HG03108 (cell line): ENCODE data around the gene AP3S2.
"Not testable (repeated sequence)": the region's sequence is repeated elsewhere in the genome, so short reads cannot be mapped to it uniquely, and the experiment has no call there.

Experiments used
- ATAC-seq: cut with Tn5 transposase; IDR thresholded peaks from one replicate; pipeline ENCODE4 v1.9.1; 2021; ENCODE audit warnings: moderate library complexity; ENCODE audit not compliant: unreplicated experiment

Gene AP3S2

DNA sequence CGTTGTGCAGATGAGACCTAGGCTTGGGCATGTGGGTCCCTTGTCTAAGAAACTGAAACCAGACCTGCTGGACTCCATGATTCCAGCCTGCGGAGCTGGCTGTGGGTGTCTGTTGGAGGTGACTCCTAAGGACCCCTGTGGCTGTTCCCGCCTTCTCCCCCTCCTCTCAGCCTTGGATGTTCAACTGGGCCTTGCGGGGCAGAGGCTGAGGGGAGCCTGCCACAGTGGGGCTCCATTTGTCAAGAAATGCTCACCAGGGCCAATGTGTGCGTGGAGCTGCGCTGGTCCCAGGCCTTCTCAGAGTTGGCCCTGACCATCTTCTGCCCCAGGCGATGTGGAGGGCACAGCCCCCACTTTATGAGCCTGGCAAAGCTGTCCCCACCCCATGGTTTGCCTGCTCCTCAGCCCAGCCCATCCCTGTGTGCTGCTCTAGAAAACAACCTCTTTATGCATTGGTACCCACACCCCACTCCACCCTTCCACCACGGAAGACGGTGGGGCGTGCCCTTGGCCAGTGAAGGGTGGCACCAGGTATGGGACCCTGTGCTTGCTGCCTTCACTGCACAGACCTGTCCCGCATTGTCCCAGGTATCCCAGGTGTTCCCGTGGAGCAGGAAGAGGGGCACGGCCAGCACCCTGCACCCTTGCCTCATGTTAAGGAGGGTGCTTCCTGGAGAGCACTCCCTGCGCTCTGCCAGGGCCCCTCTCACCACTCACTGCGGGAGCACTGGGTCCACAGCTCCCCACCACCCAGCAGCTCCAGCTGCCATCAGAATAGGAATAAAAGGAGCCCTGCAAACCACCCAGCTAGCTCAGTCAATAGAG lies 109.7 kb downstream of the AP3S2 start:
- ATAC-seq, result no peak

- no peak for ATAC-seq
These were observed 110.5 kb downstream of the AP3S2 start for GRCh38 chr15:89783111-89783860.

DNA sequence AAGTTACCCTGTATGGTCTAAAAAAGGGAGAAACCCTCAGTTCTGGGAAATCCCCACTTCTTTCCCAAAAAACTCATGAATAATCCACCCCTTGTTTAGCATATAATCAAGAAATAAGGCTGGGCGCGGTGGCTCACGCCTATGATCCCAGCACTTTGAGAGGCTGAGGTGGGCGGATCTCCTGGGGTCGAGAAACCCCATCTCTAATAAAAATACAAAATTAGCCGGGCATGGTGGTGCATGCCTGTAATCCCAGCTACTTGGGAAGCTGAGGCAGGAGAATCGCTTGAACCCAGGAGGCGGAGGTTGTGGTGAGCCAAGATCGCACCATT lies 111.2 kb downstream of the AP3S2 start:
- ATAC-seq, result not testable (repeated sequence)

DNA sequence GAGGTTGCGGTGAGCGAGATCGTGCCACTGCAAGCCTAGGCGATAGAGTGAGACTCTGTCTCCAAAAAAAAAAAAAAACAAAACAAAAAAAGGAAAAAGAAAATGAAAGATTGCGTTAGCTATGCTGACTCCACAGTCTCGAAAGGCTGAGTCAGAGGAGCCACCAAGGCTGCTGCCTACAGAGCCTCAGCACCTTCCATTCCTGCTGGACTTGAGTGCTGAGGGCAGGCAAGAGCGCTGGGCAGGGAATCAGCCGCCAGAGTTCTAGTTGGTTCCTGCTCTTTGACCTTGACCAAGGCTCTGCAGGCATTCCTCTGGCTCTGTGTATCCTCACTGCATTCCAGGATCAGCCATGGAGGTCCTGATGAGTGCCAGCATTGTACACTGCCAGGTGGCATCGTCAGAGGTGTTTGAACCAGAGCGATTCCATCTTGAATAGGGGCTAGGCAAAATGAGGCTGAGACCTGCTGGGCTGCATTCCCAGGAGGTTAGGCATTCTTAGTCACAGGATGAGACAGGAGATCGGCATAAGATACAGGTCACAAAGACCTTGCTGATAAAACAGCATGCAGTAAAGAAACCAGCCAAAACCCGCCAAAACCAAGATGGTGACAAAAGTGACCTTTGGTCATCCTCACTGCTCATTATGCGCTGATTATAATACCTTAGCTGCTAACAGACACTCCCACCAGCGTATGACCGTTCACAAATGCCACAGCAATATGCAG lies 111.7 kb downstream of the AP3S2 start:
- no peak for ATAC-seq

DNA sequence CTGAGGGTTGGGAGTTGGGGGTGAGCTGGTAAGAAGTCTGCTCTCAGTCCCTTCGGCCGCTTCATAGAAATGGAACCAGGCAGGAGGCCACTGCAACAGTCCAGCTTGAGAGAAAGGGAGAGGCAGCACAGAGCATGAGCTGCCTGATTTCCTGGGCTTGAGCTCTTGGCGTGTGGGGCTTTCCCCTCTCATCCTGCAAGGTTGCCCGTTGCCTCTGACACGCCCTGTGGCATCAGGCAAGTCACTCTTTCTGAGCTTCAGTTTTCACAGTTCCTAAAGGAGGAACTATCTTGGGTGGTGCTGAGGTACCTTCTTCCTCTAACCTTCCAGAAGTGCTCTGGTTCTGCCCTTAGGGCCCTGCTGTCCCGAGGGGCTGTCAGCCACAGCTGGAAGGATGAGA lies 112.7 kb downstream of the AP3S2 start:
- ATAC-seq, result peak; percentile 49

- no peak for ATAC-seq
These were observed 113.2 kb downstream of the AP3S2 start for GRCh38 chr15:89780601-89781000.
